ENCODE measurements around the gene SPRED2.

GRCh38 chr2:65456064-65456463, 23.7 kb upstream of the SPRED2 start:
- no peak for TF ChIP-seq SUZ12 (IDR thresholded peaks at IDR 0.05)
- TF ChIP-seq PKNOX1 (IDR thresholded peaks at IDR 0.05) = no peak
- no peak for TF ChIP-seq ZNF384 (IDR thresholded peaks at IDR 0.05)
- no peak for TF ChIP-seq BHLHE40 (IDR thresholded peaks at IDR 0.05; ENCODE audit: borderline replicate concordance)
- no peak for TF ChIP-seq NFRKB (IDR thresholded peaks at IDR 0.05)
- no peak for TF ChIP-seq HDGF (IDR thresholded peaks at IDR 0.05; ENCODE audit: borderline replicate concordance)
- TF ChIP-seq SP1 (IDR thresholded peaks at IDR 0.05) = no peak
- TF ChIP-seq FOXA1 (IDR thresholded peaks at IDR 0.05) = no peak
- TF ChIP-seq TARDBP (IDR thresholded peaks at IDR 0.05) = no peak
- no peak for TF ChIP-seq FOXM1 (IDR thresholded peaks at IDR 0.05; ENCODE audit: borderline replicate concordance)
- no peak for TF ChIP-seq ARNT (IDR thresholded peaks at IDR 0.05)
- no peak for TF ChIP-seq FOXK2 (IDR thresholded peaks at IDR 0.05)
